Fibroblast of pulmonary artery (primary cell): ENCODE measurements around the gene SKI.
A peak's percentile ranks its signal among the peaks of the same experiment; 100 is the strongest.

Experiments
- DNase-seq: peaks from one replicate; pipeline ENCODE4 v3.0.0-alpha.2; 2010; ENCODE audit warnings: low read depth
- H3K4me3 ChIP-seq: replicated peaks from 2 replicates; pipeline ENCODE4 v1.5.1; 2011; ENCODE audit warnings: low read depth, mild to moderate bottlenecking, control low read depth, low read length, moderate library complexity
- TF ChIP-seq, protein P1 (sequence below): IDR thresholded peaks from 2 replicates; pipeline ENCODE4 v1.5.1; 2011; ENCODE audit warnings: mild to moderate bottlenecking, control low read depth, low read length, inconsistent platforms; ENCODE audit errors: missing control alignments

SKI gene

GRCh38 chr1:2296614-2297013, 68.5 kb downstream of the SKI start:
- H3K4me3 ChIP-seq = no peak overlapping the region
- no peak for DNase-seq
- TF ChIP-seq, protein P1, sequence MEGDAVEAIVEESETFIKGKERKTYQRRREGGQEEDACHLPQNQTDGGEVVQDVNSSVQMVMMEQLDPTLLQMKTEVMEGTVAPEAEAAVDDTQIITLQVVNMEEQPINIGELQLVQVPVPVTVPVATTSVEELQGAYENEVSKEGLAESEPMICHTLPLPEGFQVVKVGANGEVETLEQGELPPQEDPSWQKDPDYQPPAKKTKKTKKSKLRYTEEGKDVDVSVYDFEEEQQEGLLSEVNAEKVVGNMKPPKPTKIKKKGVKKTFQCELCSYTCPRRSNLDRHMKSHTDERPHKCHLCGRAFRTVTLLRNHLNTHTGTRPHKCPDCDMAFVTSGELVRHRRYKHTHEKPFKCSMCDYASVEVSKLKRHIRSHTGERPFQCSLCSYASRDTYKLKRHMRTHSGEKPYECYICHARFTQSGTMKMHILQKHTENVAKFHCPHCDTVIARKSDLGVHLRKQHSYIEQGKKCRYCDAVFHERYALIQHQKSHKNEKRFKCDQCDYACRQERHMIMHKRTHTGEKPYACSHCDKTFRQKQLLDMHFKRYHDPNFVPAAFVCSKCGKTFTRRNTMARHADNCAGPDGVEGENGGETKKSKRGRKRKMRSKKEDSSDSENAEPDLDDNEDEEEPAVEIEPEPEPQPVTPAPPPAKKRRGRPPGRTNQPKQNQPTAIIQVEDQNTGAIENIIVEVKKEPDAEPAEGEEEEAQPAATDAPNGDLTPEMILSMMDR = no peak

DNA sequence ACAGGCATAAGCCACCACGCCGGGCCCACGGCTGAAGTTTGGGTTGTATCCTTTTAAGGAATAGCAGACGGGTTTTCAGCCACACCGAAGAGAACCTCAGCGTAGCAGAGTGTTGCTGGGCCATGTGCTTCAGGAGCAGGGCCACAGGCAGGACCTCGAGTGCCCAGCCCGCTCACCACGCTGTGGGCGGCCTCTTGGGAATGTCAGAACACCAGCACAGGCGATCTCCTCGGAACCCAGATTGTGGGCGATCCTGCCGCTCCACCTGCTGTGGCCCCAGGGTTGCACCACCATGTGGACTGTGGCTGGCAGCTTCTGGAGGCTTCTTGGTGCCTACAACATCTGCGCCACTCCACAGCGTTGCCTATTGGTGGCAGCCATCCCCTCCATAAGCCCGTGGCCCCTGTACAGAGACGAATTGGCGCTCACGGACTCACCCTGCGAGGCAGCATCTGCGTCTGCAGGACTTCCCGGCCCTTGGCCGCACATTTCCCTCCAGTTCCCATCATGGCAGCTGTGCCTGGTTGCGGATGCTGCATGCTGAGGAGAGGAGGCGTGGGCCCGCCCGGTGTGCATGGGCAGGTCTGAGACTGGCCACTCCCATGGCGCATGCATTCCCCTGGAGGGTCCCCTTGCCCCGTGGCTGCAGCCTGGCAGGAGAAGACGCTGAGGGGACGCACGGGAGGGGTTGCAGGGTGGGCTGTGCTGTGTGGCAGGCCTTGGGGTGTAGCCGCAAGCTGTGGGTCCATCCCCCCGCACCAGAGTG, 69.3 kb downstream of the SKI start:
- TF ChIP-seq, protein P1 = no peak
- no peak overlapping the region for H3K4me3 ChIP-seq
- DNase-seq = no peak

- TF ChIP-seq, protein P1 = no peak
- no peak for DNase-seq
- H3K4me3 ChIP-seq = no peak overlapping the region
Measured at GRCh38 chr1:2298685-2299084, 70.6 kb downstream of the SKI start.

- H3K4me3 ChIP-seq = no peak overlapping the region
- no peak for DNase-seq
Measured at GRCh38 chr1:2299131-2299627, 71.1 kb downstream of the SKI start.

GRCh38 chr1:2300004-2300771, 72.1 kb downstream of the SKI start:
- no peak for DNase-seq
- peak overlapping the region; percentile 7 for H3K4me3 ChIP-seq
- TF ChIP-seq, protein P1 = no peak

More at GRCh38 chr1:2299131-2299627, 71.1 kb downstream of the SKI start:
- TF ChIP-seq, protein P1 = no peak

- TF ChIP-seq, protein P1 = no peak
- DNase-seq = peak; percentile 72
- peak overlapping the region; percentile 7 for H3K4me3 ChIP-seq
Measured at GRCh38 chr1:2300851-2301606, 72.9 kb downstream of the SKI start.
